WTC11 (cell line): Measurements from ENCODE around the gene VANGL2. TPM values are rescaled to one million over a fixed set of nuclear protein-coding genes. Genes with fewer than 3 reads are reported as not detected.

Experiments used
- FOXP1 ChIP-seq: sonication (generic); formaldehyde crosslinking; IDR thresholded peaks from 2 replicates; pipeline ENCODE4 v1.8.0; 2022; ENCODE audit warnings: missing genetic modification reagents, mild to moderate bottlenecking, moderate library complexity, borderline replicate concordance
- JUN ChIP-seq: sonication (generic); formaldehyde crosslinking; IDR thresholded peaks from 2 replicates; pipeline ENCODE4 v1.8.0; 2023; ENCODE audit warnings: mild to moderate bottlenecking, missing genetic modification reagents
- KAT7 ChIP-seq: sonication (generic); formaldehyde crosslinking; IDR thresholded peaks from 2 replicates; pipeline ENCODE4 v1.8.1; 2023; ENCODE audit warnings: missing genetic modification reagents, mild to moderate bottlenecking, borderline replicate concordance
- SMAD4 ChIP-seq: sonication (generic); formaldehyde crosslinking; IDR thresholded peaks from 2 replicates; pipeline ENCODE4 v1.8.0; 2022; ENCODE audit warnings: mild to moderate bottlenecking, missing genetic modification reagents
- ZBTB43 ChIP-seq: sonication (generic); formaldehyde crosslinking; IDR thresholded peaks from 2 replicates; pipeline ENCODE4 v1.8.1; 2023; ENCODE audit warnings: mild to moderate bottlenecking, missing genetic modification reagents
- ZNF138 ChIP-seq: sonication (generic); formaldehyde crosslinking; conservative IDR thresholded peaks from 2 replicates; pipeline ENCODE4 v1.8.1; 2022; ENCODE audit warnings: mild to moderate bottlenecking, moderate library complexity, missing genetic modification reagents
- ZNF396 ChIP-seq: fragments of 250-450 bp; sonication (Bioruptor Pico); IDR thresholded peaks from 2 replicates; pipeline ENCODE4 v1.8.0; 2021; ENCODE audit warnings: mild to moderate bottlenecking, moderate library complexity, borderline replicate concordance
- total RNA-seq: library from RNA; stranded (reverse); gene quantifications from 3 replicates; pipeline ENCODE4 v1.2.3, GENCODE V29; 2021
- TF ChIP-seq, protein P1 (sequence below): sonication (generic); formaldehyde crosslinking; IDR thresholded peaks from 2 replicates; pipeline ENCODE4 v1.8.1; 2022; ENCODE audit warnings: mild to moderate bottlenecking, missing genetic modification reagents, moderate library complexity, borderline replicate concordance
- TF ChIP-seq, protein P2 (sequence below): sonication (generic); formaldehyde crosslinking; IDR thresholded peaks from 2 replicates; pipeline ENCODE4 v1.8.1; 2023; ENCODE audit warnings: mild to moderate bottlenecking, missing genetic modification reagents, borderline replicate concordance
- TF ChIP-seq, protein P3 (sequence below): fragments of 250-450 bp; sonication (Bioruptor Pico); IDR thresholded peaks from 2 replicates; pipeline ENCODE4 v1.9.0; 2021; ENCODE audit warnings: moderate library complexity, mild to moderate bottlenecking, inconsistent platforms, borderline replicate concordance
- TF ChIP-seq, protein P4 (sequence below): fragments of 250-450 bp; sonication (Bioruptor Pico); IDR thresholded peaks from 2 replicates; pipeline ENCODE4 v1.9.0; 2021; ENCODE audit warnings: mild to moderate bottlenecking, borderline replicate concordance
- TF ChIP-seq, protein P5 (sequence below): sonication (generic); formaldehyde crosslinking; IDR thresholded peaks from 2 replicates; pipeline ENCODE4 v1.8.1; 2023; ENCODE audit warnings: mild to moderate bottlenecking, moderate library complexity, missing genetic modification reagents

Gene VANGL2
- total RNA-seq, 1 experiment from 2014 or later = 68.0 TPM

GRCh38 chr1:160400646-160401486, 502 bp downstream of the VANGL2 start (continued):
- TF ChIP-seq JUN (no peak), SMAD4 (0 out of 2 replicates have a peak, but pooled peaks have one; percentile 17), ZNF138 (no peak), FOXP1 (CRISPR knock-in tag) (no peak), ZBTB43 (CRISPR knock-in tag) (no peak; the same call in 1 of the 2 replicates), KAT7 (CRISPR knock-in tag) (peak; percentile 39; the same call in 1 of the 2 replicates), ZNF396 (CRISPR knock-in tag) (no peak)
- TF ChIP-seq, protein P1, sequence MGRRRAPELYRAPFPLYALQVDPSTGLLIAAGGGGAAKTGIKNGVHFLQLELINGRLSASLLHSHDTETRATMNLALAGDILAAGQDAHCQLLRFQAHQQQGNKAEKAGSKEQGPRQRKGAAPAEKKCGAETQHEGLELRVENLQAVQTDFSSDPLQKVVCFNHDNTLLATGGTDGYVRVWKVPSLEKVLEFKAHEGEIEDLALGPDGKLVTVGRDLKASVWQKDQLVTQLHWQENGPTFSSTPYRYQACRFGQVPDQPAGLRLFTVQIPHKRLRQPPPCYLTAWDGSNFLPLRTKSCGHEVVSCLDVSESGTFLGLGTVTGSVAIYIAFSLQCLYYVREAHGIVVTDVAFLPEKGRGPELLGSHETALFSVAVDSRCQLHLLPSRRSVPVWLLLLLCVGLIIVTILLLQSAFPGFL (CRISPR knock-in tag) = no peak
- TF ChIP-seq, protein P2, sequence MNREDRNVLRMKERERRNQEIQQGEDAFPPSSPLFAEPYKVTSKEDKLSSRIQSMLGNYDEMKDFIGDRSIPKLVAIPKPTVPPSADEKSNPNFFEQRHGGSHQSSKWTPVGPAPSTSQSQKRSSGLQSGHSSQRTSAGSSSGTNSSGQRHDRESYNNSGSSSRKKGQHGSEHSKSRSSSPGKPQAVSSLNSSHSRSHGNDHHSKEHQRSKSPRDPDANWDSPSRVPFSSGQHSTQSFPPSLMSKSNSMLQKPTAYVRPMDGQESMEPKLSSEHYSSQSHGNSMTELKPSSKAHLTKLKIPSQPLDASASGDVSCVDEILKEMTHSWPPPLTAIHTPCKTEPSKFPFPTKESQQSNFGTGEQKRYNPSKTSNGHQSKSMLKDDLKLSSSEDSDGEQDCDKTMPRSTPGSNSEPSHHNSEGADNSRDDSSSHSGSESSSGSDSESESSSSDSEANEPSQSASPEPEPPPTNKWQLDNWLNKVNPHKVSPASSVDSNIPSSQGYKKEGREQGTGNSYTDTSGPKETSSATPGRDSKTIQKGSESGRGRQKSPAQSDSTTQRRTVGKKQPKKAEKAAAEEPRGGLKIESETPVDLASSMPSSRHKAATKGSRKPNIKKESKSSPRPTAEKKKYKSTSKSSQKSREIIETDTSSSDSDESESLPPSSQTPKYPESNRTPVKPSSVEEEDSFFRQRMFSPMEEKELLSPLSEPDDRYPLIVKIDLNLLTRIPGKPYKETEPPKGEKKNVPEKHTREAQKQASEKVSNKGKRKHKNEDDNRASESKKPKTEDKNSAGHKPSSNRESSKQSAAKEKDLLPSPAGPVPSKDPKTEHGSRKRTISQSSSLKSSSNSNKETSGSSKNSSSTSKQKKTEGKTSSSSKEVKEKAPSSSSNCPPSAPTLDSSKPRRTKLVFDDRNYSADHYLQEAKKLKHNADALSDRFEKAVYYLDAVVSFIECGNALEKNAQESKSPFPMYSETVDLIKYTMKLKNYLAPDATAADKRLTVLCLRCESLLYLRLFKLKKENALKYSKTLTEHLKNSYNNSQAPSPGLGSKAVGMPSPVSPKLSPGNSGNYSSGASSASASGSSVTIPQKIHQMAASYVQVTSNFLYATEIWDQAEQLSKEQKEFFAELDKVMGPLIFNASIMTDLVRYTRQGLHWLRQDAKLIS = no peak
- TF ChIP-seq, protein P3, sequence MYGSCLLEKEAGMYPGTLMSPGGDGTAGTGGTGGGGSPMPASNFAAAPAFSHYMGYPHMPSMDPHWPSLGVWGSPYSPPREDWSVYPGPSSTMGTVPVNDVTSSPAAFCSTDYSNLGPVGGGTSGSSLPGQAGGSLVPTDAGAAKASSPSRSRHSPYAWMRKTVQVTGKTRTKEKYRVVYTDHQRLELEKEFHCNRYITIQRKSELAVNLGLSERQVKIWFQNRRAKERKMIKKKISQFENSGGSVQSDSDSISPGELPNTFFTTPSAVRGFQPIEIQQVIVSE (CRISPR knock-in tag) = no peak
- TF ChIP-seq, protein P4, sequence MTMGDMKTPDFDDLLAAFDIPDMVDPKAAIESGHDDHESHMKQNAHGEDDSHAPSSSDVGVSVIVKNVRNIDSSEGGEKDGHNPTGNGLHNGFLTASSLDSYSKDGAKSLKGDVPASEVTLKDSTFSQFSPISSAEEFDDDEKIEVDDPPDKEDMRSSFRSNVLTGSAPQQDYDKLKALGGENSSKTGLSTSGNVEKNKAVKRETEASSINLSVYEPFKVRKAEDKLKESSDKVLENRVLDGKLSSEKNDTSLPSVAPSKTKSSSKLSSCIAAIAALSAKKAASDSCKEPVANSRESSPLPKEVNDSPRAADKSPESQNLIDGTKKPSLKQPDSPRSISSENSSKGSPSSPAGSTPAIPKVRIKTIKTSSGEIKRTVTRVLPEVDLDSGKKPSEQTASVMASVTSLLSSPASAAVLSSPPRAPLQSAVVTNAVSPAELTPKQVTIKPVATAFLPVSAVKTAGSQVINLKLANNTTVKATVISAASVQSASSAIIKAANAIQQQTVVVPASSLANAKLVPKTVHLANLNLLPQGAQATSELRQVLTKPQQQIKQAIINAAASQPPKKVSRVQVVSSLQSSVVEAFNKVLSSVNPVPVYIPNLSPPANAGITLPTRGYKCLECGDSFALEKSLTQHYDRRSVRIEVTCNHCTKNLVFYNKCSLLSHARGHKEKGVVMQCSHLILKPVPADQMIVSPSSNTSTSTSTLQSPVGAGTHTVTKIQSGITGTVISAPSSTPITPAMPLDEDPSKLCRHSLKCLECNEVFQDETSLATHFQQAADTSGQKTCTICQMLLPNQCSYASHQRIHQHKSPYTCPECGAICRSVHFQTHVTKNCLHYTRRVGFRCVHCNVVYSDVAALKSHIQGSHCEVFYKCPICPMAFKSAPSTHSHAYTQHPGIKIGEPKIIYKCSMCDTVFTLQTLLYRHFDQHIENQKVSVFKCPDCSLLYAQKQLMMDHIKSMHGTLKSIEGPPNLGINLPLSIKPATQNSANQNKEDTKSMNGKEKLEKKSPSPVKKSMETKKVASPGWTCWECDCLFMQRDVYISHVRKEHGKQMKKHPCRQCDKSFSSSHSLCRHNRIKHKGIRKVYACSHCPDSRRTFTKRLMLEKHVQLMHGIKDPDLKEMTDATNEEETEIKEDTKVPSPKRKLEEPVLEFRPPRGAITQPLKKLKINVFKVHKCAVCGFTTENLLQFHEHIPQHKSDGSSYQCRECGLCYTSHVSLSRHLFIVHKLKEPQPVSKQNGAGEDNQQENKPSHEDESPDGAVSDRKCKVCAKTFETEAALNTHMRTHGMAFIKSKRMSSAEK (CRISPR knock-in tag) = no peak
- TF ChIP-seq, protein P5, sequence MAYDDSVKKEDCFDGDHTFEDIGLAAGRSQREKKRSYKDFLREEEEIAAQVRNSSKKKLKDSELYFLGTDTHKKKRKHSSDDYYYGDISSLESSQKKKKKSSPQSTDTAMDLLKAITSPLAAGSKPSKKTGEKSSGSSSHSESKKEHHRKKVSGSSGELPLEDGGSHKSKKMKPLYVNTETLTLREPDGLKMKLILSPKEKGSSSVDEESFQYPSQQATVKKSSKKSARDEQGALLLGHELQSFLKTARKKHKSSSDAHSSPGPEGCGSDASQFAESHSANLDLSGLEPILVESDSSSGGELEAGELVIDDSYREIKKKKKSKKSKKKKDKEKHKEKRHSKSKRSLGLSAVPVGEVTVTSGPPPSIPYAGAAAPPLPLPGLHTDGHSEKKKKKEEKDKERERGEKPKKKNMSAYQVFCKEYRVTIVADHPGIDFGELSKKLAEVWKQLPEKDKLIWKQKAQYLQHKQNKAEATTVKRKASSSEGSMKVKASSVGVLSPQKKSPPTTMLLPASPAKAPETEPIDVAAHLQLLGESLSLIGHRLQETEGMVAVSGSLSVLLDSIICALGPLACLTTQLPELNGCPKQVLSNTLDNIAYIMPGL = peak; percentile 70; the same call in 1 of the 2 replicates
